ENCODE results near the gene ZNF746.

Gene ZNF746

DNA sequence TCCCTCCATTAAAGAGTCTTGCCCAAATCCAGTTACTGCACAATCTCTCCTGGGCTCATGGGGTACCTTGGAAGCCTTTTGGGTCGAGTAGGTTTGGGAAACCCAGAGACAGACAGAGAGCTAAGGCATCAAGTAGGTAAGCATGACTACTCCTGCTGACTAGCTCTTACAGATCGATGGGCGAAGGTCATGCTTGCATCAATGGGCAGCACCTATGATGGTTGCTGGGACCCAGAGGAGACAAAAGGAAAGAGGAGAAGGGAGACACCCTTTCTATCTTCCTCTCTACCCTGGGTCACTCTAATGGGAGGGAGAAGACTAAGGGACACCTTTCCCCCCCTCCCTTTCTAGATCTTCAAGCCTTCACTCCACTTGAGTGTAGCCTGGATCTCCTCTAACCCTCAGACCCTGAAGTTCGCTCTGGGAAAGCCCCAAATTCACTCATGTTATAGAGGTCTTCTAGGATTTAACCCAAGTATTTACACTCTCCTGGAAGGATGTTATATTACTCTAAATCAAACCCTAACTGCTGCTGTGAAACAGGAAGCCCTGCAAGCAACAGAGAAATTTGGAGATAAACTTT is 31.6 kb upstream of the ZNF746 start:
- peaks cover 48% of the 10 kb centered on the region for H3K9me3 ChIP-seq
- no peak overlapping the region for H3K27ac ChIP-seq
- H3K4me3 ChIP-seq (ENCODE audit: low read depth in 1 of 2, low read length in 1 of 2), result no peak overlapping the region
- H3K36me3 ChIP-seq, result no peaks in the 10 kb centered on the region
- no peaks in the 10 kb centered on the region for H3K27me3 ChIP-seq
- TF ChIP-seq, protein P1, sequence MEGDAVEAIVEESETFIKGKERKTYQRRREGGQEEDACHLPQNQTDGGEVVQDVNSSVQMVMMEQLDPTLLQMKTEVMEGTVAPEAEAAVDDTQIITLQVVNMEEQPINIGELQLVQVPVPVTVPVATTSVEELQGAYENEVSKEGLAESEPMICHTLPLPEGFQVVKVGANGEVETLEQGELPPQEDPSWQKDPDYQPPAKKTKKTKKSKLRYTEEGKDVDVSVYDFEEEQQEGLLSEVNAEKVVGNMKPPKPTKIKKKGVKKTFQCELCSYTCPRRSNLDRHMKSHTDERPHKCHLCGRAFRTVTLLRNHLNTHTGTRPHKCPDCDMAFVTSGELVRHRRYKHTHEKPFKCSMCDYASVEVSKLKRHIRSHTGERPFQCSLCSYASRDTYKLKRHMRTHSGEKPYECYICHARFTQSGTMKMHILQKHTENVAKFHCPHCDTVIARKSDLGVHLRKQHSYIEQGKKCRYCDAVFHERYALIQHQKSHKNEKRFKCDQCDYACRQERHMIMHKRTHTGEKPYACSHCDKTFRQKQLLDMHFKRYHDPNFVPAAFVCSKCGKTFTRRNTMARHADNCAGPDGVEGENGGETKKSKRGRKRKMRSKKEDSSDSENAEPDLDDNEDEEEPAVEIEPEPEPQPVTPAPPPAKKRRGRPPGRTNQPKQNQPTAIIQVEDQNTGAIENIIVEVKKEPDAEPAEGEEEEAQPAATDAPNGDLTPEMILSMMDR (IDR thresholded peaks at IDR 0.05), result no peak
- no peaks in the 10 kb centered on the region for H3K4me1 ChIP-seq (ENCODE audit: control insufficient read depth in 1 of 2, insufficient read depth in 1 of 2, low read depth in 1 of 2, low read length in 1 of 2)

DNA sequence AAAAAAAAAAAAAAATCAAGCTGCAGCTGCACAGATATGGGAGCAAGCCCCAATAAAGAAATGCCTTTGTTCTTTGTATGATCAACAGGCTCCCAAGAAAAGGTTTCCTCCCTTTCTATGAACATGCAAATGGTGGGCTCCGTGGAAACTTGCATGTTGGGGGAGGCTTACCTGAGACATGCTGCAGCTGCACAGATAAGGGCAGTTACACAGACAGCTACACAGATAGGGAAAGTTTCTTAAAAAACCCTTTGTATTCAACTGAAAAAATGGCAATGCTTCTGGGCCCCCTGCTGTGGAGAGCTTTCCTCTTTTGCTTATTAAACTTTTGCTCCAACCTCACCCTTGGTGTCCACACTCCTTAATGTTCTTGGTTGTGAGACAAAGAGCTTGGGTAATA is 29.8 kb upstream of the ZNF746 start:
- Histone ChIP-seq H3K9me3 (peaks cover 35% of the 10 kb centered on the region), H3K27me3 (no peaks in the 10 kb centered on the region), H3K4me3 (ENCODE audit: low read depth in 1 of 2, low read length in 1 of 2) (no peak overlapping the region), H3K36me3 (no peaks in the 10 kb centered on the region), H3K4me1 (ENCODE audit: control insufficient read depth in 1 of 2, insufficient read depth in 1 of 2, low read depth in 1 of 2, low read length in 1 of 2) (no peaks in the 10 kb centered on the region), H3K27ac (no peak overlapping the region)
- TF ChIP-seq, protein P1 (IDR thresholded peaks at IDR 0.05), result no peak

GRCh38 chr7:149525280-149525679 is 27.7 kb upstream of the ZNF746 start:
- no peaks in the 10 kb centered on the region for H3K36me3 ChIP-seq
- H3K4me1 ChIP-seq (ENCODE audit: control insufficient read depth in 1 of 2, insufficient read depth in 1 of 2, low read depth in 1 of 2, low read length in 1 of 2), result no peaks in the 10 kb centered on the region
- H3K27ac ChIP-seq, result no peak overlapping the region
- H3K4me3 ChIP-seq (ENCODE audit: low read depth in 1 of 2, low read length in 1 of 2), result no peak overlapping the region
- H3K27me3 ChIP-seq, result no peaks in the 10 kb centered on the region
- TF ChIP-seq, protein P1 (IDR thresholded peaks at IDR 0.05), result no peak
- H3K9me3 ChIP-seq, result peaks cover 26% of the 10 kb centered on the region

DNA sequence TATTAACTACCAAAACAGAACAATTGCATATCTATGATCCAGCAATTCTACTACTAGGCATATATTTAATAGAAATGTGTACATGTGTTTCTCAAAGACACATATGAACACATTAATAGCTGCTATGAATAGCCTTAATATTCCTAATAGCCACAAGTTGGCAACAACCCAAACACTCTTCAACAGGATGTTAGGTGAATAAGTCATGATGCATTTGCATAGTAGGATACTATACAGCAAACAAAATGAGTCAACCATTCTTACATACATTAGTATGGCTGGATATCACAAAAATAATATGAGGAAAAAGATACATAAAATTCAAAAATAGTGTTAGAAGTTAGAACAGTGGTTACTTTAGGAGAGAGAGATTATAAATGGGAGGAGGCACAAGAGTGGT is 26.8 kb upstream of the ZNF746 start:
- no peaks in the 10 kb centered on the region for H3K4me1 ChIP-seq (ENCODE audit: control insufficient read depth in 1 of 2, insufficient read depth in 1 of 2, low read depth in 1 of 2, low read length in 1 of 2)
- H3K36me3 ChIP-seq, result no peaks in the 10 kb centered on the region
- H3K4me3 ChIP-seq (ENCODE audit: low read depth in 1 of 2, low read length in 1 of 2), result no peak overlapping the region
- H3K9me3 ChIP-seq, result peaks cover 17% of the 10 kb centered on the region
- TF ChIP-seq, protein P1 (IDR thresholded peaks at IDR 0.05), result no peak
- H3K27me3 ChIP-seq, result no peaks in the 10 kb centered on the region
- H3K27ac ChIP-seq, result no peak overlapping the region

GRCh38 chr7:149510248-149510647 is 12.6 kb upstream of the ZNF746 start:
- Histone ChIP-seq H3K36me3 (no peaks in the 10 kb centered on the region), H3K4me3 (ENCODE audit: low read depth in 1 of 2, low read length in 1 of 2) (no peak overlapping the region), H3K27ac (no peak overlapping the region), H3K4me1 (ENCODE audit: control insufficient read depth in 1 of 2, insufficient read depth in 1 of 2, low read depth in 1 of 2, low read length in 1 of 2) (no peaks in the 10 kb centered on the region), H3K27me3 (no peaks in the 10 kb centered on the region), H3K9me3 (peaks cover 14% of the 10 kb centered on the region)
- TF ChIP-seq, protein P1 (IDR thresholded peaks at IDR 0.05), result no peak

GRCh38 chr7:149509774-149510173 is 12.2 kb upstream of the ZNF746 start:
- Histone ChIP-seq H3K27ac (no peak overlapping the region), H3K4me3 (ENCODE audit: low read depth in 1 of 2, low read length in 1 of 2) (no peak overlapping the region), H3K27me3 (no peaks in the 10 kb centered on the region), H3K36me3 (no peaks in the 10 kb centered on the region), H3K9me3 (peaks cover 14% of the 10 kb centered on the region), H3K4me1 (ENCODE audit: control insufficient read depth in 1 of 2, insufficient read depth in 1 of 2, low read depth in 1 of 2, low read length in 1 of 2) (no peaks in the 10 kb centered on the region)
- TF ChIP-seq, protein P1 (IDR thresholded peaks at IDR 0.05), result no peak
